Midbrain (tissue), 1 donor: ENCODE data around the gene MED14.
"Not testable (repeated sequence)": the region's sequence is repeated elsewhere in the genome, so short reads cannot be mapped to it uniquely, and the experiment has no call there.

Experiments used
- DNase-seq: peaks from one replicate; lab custom pipeline; 2025; lab: John Stamatoyannopoulos, UW

Gene MED14

GRCh38 chrX:40735325-40736169 lies at the start of gene MED14:
TSS of gene MED14 (minus strand) at chrX:40735542. CDS start at chrX:40735412, 130 bp downstream.
- DNase-seq = peak; percentile 90

DNA sequence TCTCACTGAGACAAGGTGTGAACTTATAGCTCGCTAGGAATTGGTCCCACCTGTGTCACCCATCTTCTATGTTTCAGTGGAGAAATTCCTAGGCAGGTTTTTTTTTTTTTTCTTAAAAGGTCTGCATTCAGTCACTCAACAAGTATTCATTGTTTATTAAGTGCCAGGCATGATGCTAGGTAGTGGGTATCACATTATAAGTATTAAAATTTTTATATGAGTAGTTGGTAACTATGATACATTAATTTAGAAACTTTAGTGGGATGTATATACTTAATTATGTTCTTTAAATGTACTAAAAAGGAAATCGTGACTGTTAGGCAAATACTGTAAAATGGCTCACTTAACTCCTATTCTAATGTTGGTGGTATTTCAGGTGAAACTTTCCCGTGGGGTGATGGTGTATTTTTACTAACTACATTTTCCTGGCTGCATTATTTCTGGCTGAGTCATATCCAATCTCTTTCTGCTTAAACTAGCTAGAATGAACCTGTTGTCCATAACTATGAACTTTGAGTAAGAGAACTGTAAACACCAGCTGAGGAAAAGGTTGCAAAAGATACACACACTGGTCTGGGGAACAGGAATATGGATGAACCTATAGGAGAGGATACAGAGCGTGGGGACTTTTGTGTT lies 49.3 kb upstream of the MED14 start:
- DNase-seq = no peak

- DNase-seq = not testable (repeated sequence)
Observed at GRCh38 chrX:40782644-40783259, 47.4 kb upstream of the MED14 start.

DNA sequence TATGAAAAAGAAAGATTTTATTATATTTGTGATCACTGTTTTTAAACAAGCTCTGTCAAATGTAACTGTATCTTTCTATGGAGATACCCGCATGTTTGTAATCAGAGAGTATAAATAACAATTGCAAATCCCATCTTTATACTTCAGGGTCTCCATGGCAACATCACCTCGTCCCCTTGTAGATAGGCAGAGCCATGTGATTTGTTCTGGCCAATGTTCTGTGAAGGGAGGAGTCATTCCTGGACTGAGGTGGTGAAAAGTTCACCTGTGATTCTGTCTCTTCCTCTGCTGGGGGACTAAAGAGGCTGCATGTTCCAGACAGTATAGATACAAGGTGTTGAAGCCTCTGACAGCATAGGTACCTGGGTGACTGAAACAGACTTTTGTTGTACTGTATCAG lies 45.6 kb upstream of the MED14 start:
- no peak for DNase-seq

DNA sequence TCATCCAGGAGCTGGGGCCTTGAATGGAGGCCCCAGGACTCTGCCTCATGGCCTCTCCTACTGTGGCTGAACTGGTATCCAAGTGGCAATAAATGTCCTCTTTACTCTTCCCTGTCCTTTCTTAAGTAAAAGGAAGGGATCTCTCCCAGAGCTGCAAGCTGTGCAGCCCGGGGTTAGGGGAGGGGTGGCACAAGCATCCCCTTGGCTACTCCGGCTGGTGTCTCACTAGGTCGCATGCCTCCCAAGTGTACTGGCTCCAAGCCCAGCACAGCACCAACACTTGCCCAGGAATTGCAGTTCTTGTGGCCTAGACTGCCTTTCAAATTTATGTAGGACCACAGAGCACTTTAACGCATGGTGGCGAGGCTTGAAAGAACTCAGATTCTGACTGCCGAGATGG lies 44.7 kb upstream of the MED14 start:
- no peak for DNase-seq

GRCh38 chrX:40778861-40779575 lies 43.7 kb upstream of the MED14 start:
- DNase-seq = no peak

GRCh38 chrX:40773809-40774208 lies 38.5 kb upstream of the MED14 start:
- no peak for DNase-seq

DNA sequence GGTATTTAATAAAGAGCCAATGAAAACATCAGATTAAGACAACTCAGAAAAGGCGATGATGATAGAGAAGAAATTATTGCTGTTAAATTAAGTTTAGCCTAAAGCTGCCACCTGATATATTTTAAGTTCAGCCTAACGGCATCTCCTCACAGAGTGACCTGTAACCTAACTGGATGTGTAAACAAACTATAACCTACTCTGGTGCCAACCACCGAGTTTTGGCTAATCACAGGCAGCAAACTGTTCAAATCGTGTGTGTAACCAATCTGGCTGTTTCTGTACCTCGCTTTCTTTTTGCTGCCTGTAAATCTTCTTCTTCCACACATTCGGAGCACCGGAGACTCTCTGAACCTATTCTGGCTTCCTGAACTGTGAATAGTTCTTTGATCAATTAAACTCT lies 37.8 kb upstream of the MED14 start:
- no peak for DNase-seq

- DNase-seq = no peak
Observed at GRCh38 chrX:40772290-40772689, 36.9 kb upstream of the MED14 start.

DNA sequence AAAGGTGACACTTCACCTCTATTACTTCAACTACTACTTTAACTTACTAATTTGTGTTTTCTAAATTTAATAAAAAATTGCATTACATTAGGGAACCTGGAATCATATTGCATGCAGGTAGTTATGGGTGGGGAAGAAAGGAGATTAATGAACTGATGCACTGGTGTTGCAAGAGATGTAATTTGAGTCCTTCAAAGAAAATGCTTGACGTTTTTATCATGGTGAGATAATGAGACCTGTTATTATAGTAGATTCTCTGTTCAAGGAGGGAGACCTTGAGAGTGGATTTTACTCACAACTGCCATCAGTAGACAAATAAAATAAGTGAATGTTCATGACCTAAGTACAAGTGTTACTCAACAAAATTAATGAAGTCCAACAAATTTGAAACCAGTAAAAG lies 26.4 kb upstream of the MED14 start:
- no peak for DNase-seq

GRCh38 chrX:40759374-40759773 lies 24.0 kb upstream of the MED14 start:
- no peak for DNase-seq

DNA sequence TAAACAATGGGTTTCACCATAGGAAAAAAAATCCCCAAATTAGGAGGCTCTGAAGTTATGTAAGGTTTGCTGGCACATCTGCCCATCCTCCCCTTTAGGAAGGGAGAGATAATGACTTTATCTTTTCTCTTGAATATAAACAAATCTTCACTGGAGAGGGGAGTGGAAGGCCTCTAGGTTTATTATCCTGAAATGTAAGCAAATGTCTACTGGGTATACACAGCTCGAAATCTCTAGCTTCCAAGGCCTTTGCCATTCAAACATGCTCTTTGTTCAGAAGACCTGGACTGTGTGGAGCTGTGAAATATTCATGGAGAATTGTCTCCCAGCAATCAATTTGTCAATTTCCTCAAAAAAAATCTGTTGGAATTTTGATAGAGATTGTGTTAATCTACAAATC lies 21.7 kb upstream of the MED14 start:
- no peak for DNase-seq

GRCh38 chrX:40755291-40756249 lies 20.2 kb upstream of the MED14 start:
- peak; percentile 23 for DNase-seq

- no peak for DNase-seq
Observed at GRCh38 chrX:40749681-40750494, 14.5 kb upstream of the MED14 start.

- DNase-seq = no peak
Observed at GRCh38 chrX:40748977-40749376, 13.6 kb upstream of the MED14 start.

- no peak for DNase-seq
Observed at GRCh38 chrX:40746521-40746920, 11.2 kb upstream of the MED14 start.

- no peak for DNase-seq
Observed at GRCh38 chrX:40736170-40736505, 796 bp upstream of the MED14 start.

GRCh38 chrX:40734971-40735324 lies 394 bp downstream of the MED14 start:
- DNase-seq = no peak

DNA sequence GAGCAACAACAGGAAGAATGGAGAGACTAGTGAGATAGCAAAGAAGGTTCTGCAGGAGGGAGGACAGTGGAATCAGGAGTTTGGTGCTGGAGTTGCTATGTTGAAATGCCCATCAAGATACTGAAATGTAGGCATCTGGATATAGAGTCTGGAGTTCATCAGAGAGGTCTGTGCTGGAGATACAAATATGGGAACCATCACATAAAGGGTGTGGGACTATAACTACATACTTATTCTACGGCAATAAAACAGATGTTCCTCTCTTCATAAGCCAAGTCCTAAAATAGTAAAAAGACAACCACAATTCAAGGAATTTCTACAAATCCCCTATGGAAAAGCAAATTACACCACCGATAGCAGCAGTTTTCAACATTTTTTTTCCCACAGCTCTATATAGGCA lies 1.6 kb downstream of the MED14 start:
- no peak for DNase-seq

DNA sequence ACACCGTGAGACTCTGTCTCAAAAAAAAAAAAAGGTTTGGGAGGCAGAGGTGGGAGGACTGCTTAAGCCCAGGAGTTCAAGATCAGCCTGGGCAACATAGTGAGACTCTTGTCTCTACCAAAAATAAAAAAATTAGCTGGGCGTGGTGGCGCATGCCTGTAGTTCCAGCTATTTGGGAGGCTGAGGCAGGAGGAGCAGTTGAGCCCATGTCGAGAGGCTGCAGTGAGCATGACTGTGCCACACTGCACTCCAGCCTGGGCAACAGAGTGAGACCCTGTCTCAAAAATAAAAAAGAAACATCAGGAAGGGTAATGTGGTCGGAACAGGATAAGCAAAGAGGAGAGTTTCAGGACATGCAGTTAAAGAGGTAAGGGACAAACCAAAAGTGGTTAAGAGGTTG lies 2.8 kb downstream of the MED14 start:
- DNase-seq = not testable (repeated sequence)
